Measurements from ENCODE around the gene PKHD1.

Gene PKHD1

GRCh38 chr6:51928320-51928719 is 159.1 kb downstream of the PKHD1 start (continued):
- TF ChIP-seq POU6F1 (CRISPR knock-in tag; IDR thresholded peaks at IDR 0.05; ENCODE audit: borderline replicate concordance, low read depth) (no peak), ZNF70 (CRISPR knock-in tag; IDR thresholded peaks at IDR 0.05) (no peak), ZNF8 (CRISPR knock-in tag; IDR thresholded peaks at IDR 0.05) (no peak), TSHZ2 (CRISPR knock-in tag; IDR thresholded peaks at IDR 0.05) (no peak), CREB5 (CRISPR knock-in tag; IDR thresholded peaks at IDR 0.05; ENCODE audit: low read depth) (no peak), GLIS3 (CRISPR knock-in tag; IDR thresholded peaks at IDR 0.05) (no peak), ZFP3 (CRISPR knock-in tag; IDR thresholded peaks at IDR 0.05) (no peak), OSR1 (CRISPR knock-in tag; IDR thresholded peaks at IDR 0.05) (no peak)

- no peak for TF ChIP-seq ZC3H10 (CRISPR knock-in tag; IDR thresholded peaks at IDR 0.05)
- no peak for TF ChIP-seq ARNTL (CRISPR knock-in tag; IDR thresholded peaks at IDR 0.05; ENCODE audit: borderline replicate concordance, low read depth)
- no peak for TF ChIP-seq ISL1 (CRISPR knock-in tag; IDR thresholded peaks at IDR 0.05)
- TF ChIP-seq BACH2 (CRISPR knock-in tag; IDR thresholded peaks at IDR 0.05; ENCODE audit: borderline replicate concordance), result no peak
- no peak for TF ChIP-seq GLIS3 (CRISPR knock-in tag; IDR thresholded peaks at IDR 0.05)
- TF ChIP-seq ZNF8 (CRISPR knock-in tag; IDR thresholded peaks at IDR 0.05), result no peak
- TF ChIP-seq OSR1 (CRISPR knock-in tag; IDR thresholded peaks at IDR 0.05), result no peak
- no peak for TF ChIP-seq PATZ1 (CRISPR knock-in tag; IDR thresholded peaks at IDR 0.05; ENCODE audit: borderline replicate concordance)
- TF ChIP-seq ZNF70 (CRISPR knock-in tag; IDR thresholded peaks at IDR 0.05), result no peak
- no peak for TF ChIP-seq SNAI2 (CRISPR knock-in tag; IDR thresholded peaks at IDR 0.05)
- no peak for TF ChIP-seq ESRRG (CRISPR knock-in tag; IDR thresholded peaks at IDR 0.05)
- TF ChIP-seq ZNF565 (CRISPR knock-in tag; conservative IDR thresholded peaks at IDR 0.05; ENCODE audit: low read depth), result no peak
- TF ChIP-seq PPARA (CRISPR knock-in tag; IDR thresholded peaks at IDR 0.05; ENCODE audit: borderline replicate concordance), result no peak
- TF ChIP-seq ZFP30 (CRISPR knock-in tag; IDR thresholded peaks at IDR 0.05), result no peak
- no peak for TF ChIP-seq CREB5 (CRISPR knock-in tag; IDR thresholded peaks at IDR 0.05; ENCODE audit: low read depth)
- TF ChIP-seq ZFP3 (CRISPR knock-in tag; IDR thresholded peaks at IDR 0.05), result no peak
- no peak for TF ChIP-seq TOX (CRISPR knock-in tag; IDR thresholded peaks at IDR 0.05; ENCODE audit: borderline replicate concordance)
- ATAC-seq, result no peak
Measured at GRCh38 chr6:51927450-51927849, 160.0 kb downstream of the PKHD1 start.

GRCh38 chr6:51926125-51926524 is 161.3 kb downstream of the PKHD1 start:
- no peak for ATAC-seq
- TF ChIP-seq ZNF8 (CRISPR knock-in tag; IDR thresholded peaks at IDR 0.05) (no peak), TSHZ2 (CRISPR knock-in tag; IDR thresholded peaks at IDR 0.05) (no peak), RARB (CRISPR knock-in tag; IDR thresholded peaks at IDR 0.05) (no peak), PATZ1 (CRISPR knock-in tag; IDR thresholded peaks at IDR 0.05; ENCODE audit: borderline replicate concordance) (no peak), CSRNP3 (CRISPR knock-in tag; IDR thresholded peaks at IDR 0.05) (no peak), OSR1 (CRISPR knock-in tag; IDR thresholded peaks at IDR 0.05) (no peak), ARNTL (CRISPR knock-in tag; IDR thresholded peaks at IDR 0.05; ENCODE audit: borderline replicate concordance, low read depth) (no peak), BACH2 (CRISPR knock-in tag; IDR thresholded peaks at IDR 0.05; ENCODE audit: borderline replicate concordance) (no peak), ZFP3 (CRISPR knock-in tag; IDR thresholded peaks at IDR 0.05) (no peak), CSDC2 (CRISPR knock-in tag; IDR thresholded peaks at IDR 0.05) (no peak), ZFP30 (CRISPR knock-in tag; IDR thresholded peaks at IDR 0.05) (no peak), TOX (CRISPR knock-in tag; IDR thresholded peaks at IDR 0.05; ENCODE audit: borderline replicate concordance) (no peak)
